Stimulated activated CD4-positive, alpha-beta T cell treated with anti-CD3 and anti-CD28 coated beads, Interleukin-2, amount 100 ng/mL, for 48 hours (primary cell): ENCODE data around the gene ARID2.

Experiments
- DNase-seq, 2 donors: peaks; one replicate each; pipeline ENCODE4 v3.0.0-alpha.2; 2020

The ARID2 gene

GRCh38 chr12:45763381-45763780 lies 33.9 kb downstream of the ARID2 start:
- no peak for DNase-seq

GRCh38 chr12:45768194-45768593 lies 38.7 kb downstream of the ARID2 start:
- no peak for DNase-seq

- DNase-seq: no peak
Observed at GRCh38 chr12:45773747-45774146, 44.2 kb downstream of the ARID2 start.

GRCh38 chr12:45774508-45775162 lies 45.1 kb downstream of the ARID2 start:
- DNase-seq: no peak

- DNase-seq: no peak
Observed at GRCh38 chr12:45775465-45775864, 46.0 kb downstream of the ARID2 start.

GRCh38 chr12:45775964-45776363 lies 46.5 kb downstream of the ARID2 start:
- DNase-seq: no peak

- no peak for DNase-seq
Observed at GRCh38 chr12:45779936-45780335, 50.4 kb downstream of the ARID2 start.

- no peak for DNase-seq
Observed at GRCh38 chr12:45781080-45781479, 51.6 kb downstream of the ARID2 start.

- no peak for DNase-seq
Observed at GRCh38 chr12:45785315-45785714, 55.8 kb downstream of the ARID2 start.

- no peak for DNase-seq
Observed at GRCh38 chr12:45789025-45789424, 59.5 kb downstream of the ARID2 start.

GRCh38 chr12:45794422-45794821 lies 64.9 kb downstream of the ARID2 start:
- no peak for DNase-seq

GRCh38 chr12:45801625-45802024 lies 72.1 kb downstream of the ARID2 start:
- DNase-seq: no peak

- no peak for DNase-seq
Observed at GRCh38 chr12:45803111-45803510, 73.6 kb downstream of the ARID2 start.

GRCh38 chr12:45816652-45817051 lies 87.1 kb downstream of the ARID2 start:
- no peak for DNase-seq

- DNase-seq: no peak
Observed at GRCh38 chr12:45827974-45828373, 98.5 kb downstream of the ARID2 start.

GRCh38 chr12:45828402-45828801 lies 98.9 kb downstream of the ARID2 start:
- no peak for DNase-seq

- no peak for DNase-seq
Observed at GRCh38 chr12:45831590-45831989, 102.1 kb downstream of the ARID2 start.

- no peak for DNase-seq
Observed at GRCh38 chr12:45833401-45833800, 103.9 kb downstream of the ARID2 start.

GRCh38 chr12:45834809-45835208 lies 105.3 kb downstream of the ARID2 start:
- no peak for DNase-seq

GRCh38 chr12:45839917-45840316 lies 110.4 kb downstream of the ARID2 start:
- no peak for DNase-seq

- no peak for DNase-seq
Observed at GRCh38 chr12:45849289-45849688, 119.8 kb downstream of the ARID2 start.

- DNase-seq: no peak
Observed at GRCh38 chr12:45850302-45850701, 120.8 kb downstream of the ARID2 start.

GRCh38 chr12:45852508-45852907 lies 123.0 kb downstream of the ARID2 start:
- no peak for DNase-seq

GRCh38 chr12:45853550-45853949 lies 124.0 kb downstream of the ARID2 start:
- DNase-seq: no peak

GRCh38 chr12:45863332-45863731 lies 133.8 kb downstream of the ARID2 start:
- no peak for DNase-seq

- no peak for DNase-seq
Observed at GRCh38 chr12:45866299-45866698, 136.8 kb downstream of the ARID2 start.
